ENCODE measurements around the gene CCSER1. TPM values are rescaled to one million over a fixed set of nuclear protein-coding genes. Genes with fewer than 3 reads are reported as not detected.

Gene CCSER1
- total RNA-seq, 1 experiment from 2014 or later, result 0.05 TPM

GRCh38 chr4:90537491-90537890, 410.3 kb downstream of the CCSER1 start:
- ChIA-PET POLR2A (no interaction called here), CTCF (no interaction called here)
- DNase-seq (ENCODE audit: low read depth, low spot score) (no peak), ATAC-seq (no peak)
- TF ChIP-seq CTCF (IDR thresholded peaks at IDR 0.05) (no peak), REST (IDR thresholded peaks at IDR 0.05; ENCODE audit: insufficient read depth in 1 of 2, low read depth in 2 of 2, low read length in 1 of 2) (no peak), TCF7L2 (IDR thresholded peaks at IDR 0.05; ENCODE audit: low read depth, low read length) (no peak), POLR2AphosphoS5 (IDR thresholded peaks at IDR 0.05; ENCODE audit: low read depth, low read length) (no peak), SIN3A (IDR thresholded peaks at IDR 0.05; ENCODE audit: borderline replicate concordance, insufficient read depth, low read depth, low read length) (no peak)
- Histone ChIP-seq H3K36me3 (ENCODE audit: control insufficient read depth, insufficient read depth, low read length) (no peaks in the 10 kb centered on the region), H3K4me3 (ENCODE audit: low read depth in 2 of 2, low read length in 2 of 2) (no peak overlapping the region), H3K4me1 (ENCODE audit: control insufficient read depth, insufficient read depth, low read length) (no peaks in the 10 kb centered on the region), H3K27me3 (ENCODE audit: control insufficient read depth, insufficient read depth, low read length) (no peaks in the 10 kb centered on the region), H3K9me3 (ENCODE audit: control insufficient read depth, insufficient read depth, low read depth, low read length) (no peaks in the 10 kb centered on the region), H3K27ac (ENCODE audit: low read length) (no peak overlapping the region)
- in situ Hi-C loops (cut with HindIII; ENCODE audit: low pct_unique_long_range_greater_than_20kb, low sequenced_read_pairs) (no loop called here), intact Hi-C loops (cut with micrococcal nuclease; ENCODE audit: unreplicated experiment) (no loop called here)
- no TSS peak for BruUV-seq (replicated peaks)

GRCh38 chr4:90540536-90540935, 413.3 kb downstream of the CCSER1 start:
- no peak for TF ChIP-seq REST (IDR thresholded peaks at IDR 0.05; ENCODE audit: insufficient read depth in 1 of 2, low read depth in 2 of 2, low read length in 1 of 2)
- TF ChIP-seq POLR2AphosphoS5 (IDR thresholded peaks at IDR 0.05; ENCODE audit: low read depth, low read length), result no peak
- TF ChIP-seq SIN3A (IDR thresholded peaks at IDR 0.05; ENCODE audit: borderline replicate concordance, insufficient read depth, low read depth, low read length), result no peak
- TF ChIP-seq CTCF (IDR thresholded peaks at IDR 0.05), result no peak
- Histone ChIP-seq H3K4me1 (ENCODE audit: control insufficient read depth, insufficient read depth, low read length) (no peaks in the 10 kb centered on the region), H3K4me3 (ENCODE audit: low read depth in 2 of 2, low read length in 2 of 2) (no peak overlapping the region), H3K36me3 (ENCODE audit: control insufficient read depth, insufficient read depth, low read length) (no peaks in the 10 kb centered on the region), H3K9me3 (ENCODE audit: control insufficient read depth, insufficient read depth, low read depth, low read length) (no peaks in the 10 kb centered on the region), H3K27me3 (ENCODE audit: control insufficient read depth, insufficient read depth, low read length) (no peaks in the 10 kb centered on the region), H3K27ac (ENCODE audit: low read length) (no peak overlapping the region)
- intact Hi-C loops (cut with micrococcal nuclease; ENCODE audit: unreplicated experiment), result no loop called here
- POLR2A ChIA-PET, result no interaction called here
- in situ Hi-C loops (cut with HindIII; ENCODE audit: low pct_unique_long_range_greater_than_20kb, low sequenced_read_pairs), result no loop called here
- no peak for DNase-seq (ENCODE audit: low read depth, low spot score)
- CTCF ChIA-PET, result no interaction called here
- BruUV-seq (replicated peaks), result no TSS peak
- no peak for ATAC-seq
